Caco-2 (cell line): ENCODE data around the gene ARHGEF12. TPM values are rescaled to one million over a fixed set of nuclear protein-coding genes. Genes with fewer than 3 reads are reported as not detected.
A peak's percentile ranks its signal among the peaks of the same experiment; 100 is the strongest.

Source experiments
- Bru-seq: library from RNA; stranded (reverse); fragments of 400-500 nt; gene quantifications from one replicate; lab custom pipeline; 2021; lab: Mats Ljungman, UMichigan
- BruChase-seq, 2 experiments: library from RNA; stranded (reverse); fragments of 400-500 nt; gene quantifications; one replicate each; lab custom pipeline; 2021; lab: Mats Ljungman, UMichigan
- BruUV-seq: library from RNA; stranded (reverse); fragments of 400-500 nt; replicated peaks from 2 replicates; lab custom pipeline; 2021; lab: Mats Ljungman, UMichigan
- CTCF ChIA-PET: fragments of 300-600 bp; sonication (Branson Sonifier 250); formaldehyde crosslinking; loops from one replicate; lab custom pipeline; 2022; ENCODE audit warnings: antibody characterized with exemption; lab: Charles Lee
- POLR2A ChIA-PET: fragments of 300-600 bp; sonication (Branson Sonifier 250); formaldehyde crosslinking; loops from one replicate; lab custom pipeline; 2022; ENCODE audit warnings: antibody characterized with exemption; lab: Charles Lee
- DNase-seq, 2 experiments: peaks; one replicate each; pipeline versions ENCODE4 v3.0.0 to v3.0.0-alpha.2; 2020 to 2022
- H3K27me3 ChIP-seq: replicated peaks from 2 replicates; pipeline ENCODE4 v1.6.0; 2011; ENCODE audit warnings: low read length; ENCODE audit not compliant: control insufficient read depth, insufficient read depth
- H3K36me3 ChIP-seq: 2 replicates; pipeline ENCODE4 v1.5.1; 2011; ENCODE audit warnings: low read length; ENCODE audit not compliant: control insufficient read depth, insufficient read depth
- H3K4me1 ChIP-seq: fragments of 250-450 bp; sonication (Bioruptor Pico); 2 replicates; pipeline ENCODE4 v1.5.1; 2020; ENCODE audit warnings: mild to moderate bottlenecking
- H3K4me3 ChIP-seq: 2 replicates; pipeline ENCODE4 v1.5.1; 2011; ENCODE audit warnings: low read depth, mild to moderate bottlenecking, control low read depth, low read length
- H3K9me3 ChIP-seq: fragments of 250-450 bp; sonication (Bioruptor Pico); 2 replicates; pipeline ENCODE4 v1.5.1; 2020; ENCODE audit warnings: mild to moderate bottlenecking, moderate library complexity
- H3K27ac Mint-ChIP-seq: one replicate; pipeline ENCODE4 v1.8.0; 2022; ENCODE audit warnings: mixed read lengths; ENCODE audit not compliant: unreplicated experiment
- H3K27me3 Mint-ChIP-seq: one replicate; pipeline ENCODE4 v1.8.0; 2022; ENCODE audit warnings: mixed read lengths; ENCODE audit not compliant: insufficient read depth, unreplicated experiment
- H3K36me3 Mint-ChIP-seq: one replicate; pipeline ENCODE4 v1.8.0; 2022; ENCODE audit warnings: mild to moderate bottlenecking, mixed read lengths; ENCODE audit not compliant: insufficient read depth, unreplicated experiment
- H3K4me1 Mint-ChIP-seq: one replicate; pipeline ENCODE4 v1.8.0; 2022; ENCODE audit warnings: low read depth, mixed read lengths; ENCODE audit not compliant: unreplicated experiment
- H3K4me3 Mint-ChIP-seq: one replicate; pipeline ENCODE4 v1.8.0; 2022; ENCODE audit warnings: mild to moderate bottlenecking, moderate library complexity, mixed read lengths; ENCODE audit not compliant: unreplicated experiment
- H3K9me3 Mint-ChIP-seq: one replicate; pipeline ENCODE4 v1.8.0; 2022; ENCODE audit warnings: mixed read lengths; ENCODE audit not compliant: unreplicated experiment
- intact Hi-C: fragments of 100-400 bp; cut with micrococcal nuclease; formaldehyde crosslinking; loops from one replicate; pipeline ENCODE4 v1.10.0; 2022; ENCODE audit not compliant: unreplicated experiment
- long read RNA-seq: library from polyadenylated mRNA; stranded (forward); transcript quantifications from one replicate; pipeline ENCODE4 v2.0.0, GENCODE V29; 2022
- total RNA-seq: library from RNA; stranded (reverse); gene quantifications from 2 replicates; pipeline ENCODE4 v1.2.3, GENCODE V29; 2022
- TF ChIP-seq, protein P1 (sequence below), 2 experiments: fragments of 200-600 bp in 1 of 2; IDR thresholded peaks; 1 replicate in 1 of 2; 2 replicates in 1 of 2; pipeline versions ENCODE4 v1.5.1 to v1.8.0; 2011 to 2022; ENCODE audit warnings: antibody characterized with exemption in 1 of 2, control low read depth in 1 of 2, inconsistent platforms in 1 of 2, low read depth in 1 of 2, low read length in 1 of 2, mild to moderate bottlenecking in 1 of 2, moderate library complexity in 1 of 2; ENCODE audit not compliant: insufficient read depth in 1 of 2, severe bottlenecking in 1 of 2, unreplicated experiment in 1 of 2

ARHGEF12 gene, protein sequence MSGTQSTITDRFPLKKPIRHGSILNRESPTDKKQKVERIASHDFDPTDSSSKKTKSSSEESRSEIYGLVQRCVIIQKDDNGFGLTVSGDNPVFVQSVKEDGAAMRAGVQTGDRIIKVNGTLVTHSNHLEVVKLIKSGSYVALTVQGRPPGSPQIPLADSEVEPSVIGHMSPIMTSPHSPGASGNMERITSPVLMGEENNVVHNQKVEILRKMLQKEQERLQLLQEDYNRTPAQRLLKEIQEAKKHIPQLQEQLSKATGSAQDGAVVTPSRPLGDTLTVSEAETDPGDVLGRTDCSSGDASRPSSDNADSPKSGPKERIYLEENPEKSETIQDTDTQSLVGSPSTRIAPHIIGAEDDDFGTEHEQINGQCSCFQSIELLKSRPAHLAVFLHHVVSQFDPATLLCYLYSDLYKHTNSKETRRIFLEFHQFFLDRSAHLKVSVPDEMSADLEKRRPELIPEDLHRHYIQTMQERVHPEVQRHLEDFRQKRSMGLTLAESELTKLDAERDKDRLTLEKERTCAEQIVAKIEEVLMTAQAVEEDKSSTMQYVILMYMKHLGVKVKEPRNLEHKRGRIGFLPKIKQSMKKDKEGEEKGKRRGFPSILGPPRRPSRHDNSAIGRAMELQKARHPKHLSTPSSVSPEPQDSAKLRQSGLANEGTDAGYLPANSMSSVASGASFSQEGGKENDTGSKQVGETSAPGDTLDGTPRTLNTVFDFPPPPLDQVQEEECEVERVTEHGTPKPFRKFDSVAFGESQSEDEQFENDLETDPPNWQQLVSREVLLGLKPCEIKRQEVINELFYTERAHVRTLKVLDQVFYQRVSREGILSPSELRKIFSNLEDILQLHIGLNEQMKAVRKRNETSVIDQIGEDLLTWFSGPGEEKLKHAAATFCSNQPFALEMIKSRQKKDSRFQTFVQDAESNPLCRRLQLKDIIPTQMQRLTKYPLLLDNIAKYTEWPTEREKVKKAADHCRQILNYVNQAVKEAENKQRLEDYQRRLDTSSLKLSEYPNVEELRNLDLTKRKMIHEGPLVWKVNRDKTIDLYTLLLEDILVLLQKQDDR (N-terminal part only)
- 89.2 and 89.3 TPM in 2 replicates for total RNA-seq
- Bru-seq, nascent RNA: percentile 93 among the genes with signal in this experiment
- BruChase-seq, experiment 1, labeled RNA remaining after a 2-hour chase: percentile 93 among the genes with signal in this experiment
- BruChase-seq, experiment 2, labeled RNA remaining after a 6-hour chase: percentile 94 among the genes with signal in this experiment
- long read RNA-seq, partial matches to known transcripts: 4 of 16 reads
- long read RNA-seq, other reads (novel, unspliced or antisense): 12 of 16 reads

DNA sequence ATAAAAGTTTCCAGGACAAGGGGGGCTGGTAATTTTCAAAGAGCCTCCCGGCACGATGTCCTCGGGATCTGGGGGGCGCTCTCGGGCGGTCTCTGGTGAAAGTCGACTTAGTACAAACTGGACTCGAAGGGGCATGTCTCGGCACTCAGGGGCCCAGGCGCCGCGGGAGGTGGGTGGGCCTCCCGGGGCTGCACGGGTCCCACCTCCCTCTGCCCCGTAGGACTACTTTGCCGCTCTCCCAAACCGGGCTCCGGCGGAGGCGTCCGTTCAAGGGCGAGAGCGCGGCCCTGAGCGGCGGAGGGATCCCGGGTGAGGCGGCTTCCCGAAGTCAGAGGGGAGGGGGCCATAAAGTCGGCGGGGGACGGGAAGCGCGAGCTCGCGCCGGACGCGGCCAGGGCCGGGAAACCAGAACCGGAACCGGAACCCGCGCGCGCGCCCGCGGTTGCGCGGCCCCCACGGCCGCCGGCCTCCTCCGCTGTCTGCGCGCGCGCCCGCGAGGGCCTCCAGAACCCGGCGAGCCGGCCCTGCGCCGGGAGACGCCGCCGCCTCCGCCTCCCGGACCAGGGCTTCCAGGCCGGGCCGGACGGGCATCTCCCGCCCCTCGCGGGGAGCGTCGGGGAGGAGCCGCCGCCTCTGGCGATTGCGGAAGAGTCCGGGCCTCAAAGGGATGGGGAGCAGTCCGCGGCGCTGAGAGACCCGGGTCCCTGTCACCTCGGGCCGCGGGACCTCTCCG is at the start of gene ARHGEF12:
Gene ARHGEF12, plus strand, starts transcription at position 506 of the 733 bp plus-strand sequence. CDS start 831 bp downstream, outside the sequence.
- Histone ChIP-seq H3K4me3 (peak within 1 kb of the TSS; percentile 89), H3K36me3 (no peaks in the 10 kb centered on the region), H3K4me1 (peaks cover 30% of the 10 kb centered on the region), H3K9me3 (no peaks in the 10 kb centered on the region), H3K27me3 (no peaks in the 10 kb centered on the region)
- Mint-ChIP-seq H3K27me3 (no peaks in the 10 kb centered on the region), H3K4me3 (peak within 1 kb of the TSS; percentile 98), H3K4me1 (peaks cover 36% of the 10 kb centered on the region), H3K9me3 (no peaks in the 10 kb centered on the region), H3K36me3 (peaks cover 9% of the 10 kb centered on the region), H3K27ac (peak within 1 kb of the TSS; percentile 85)
- POLR2A ChIA-PET: no interaction called here
- TF ChIP-seq, protein P1, sequence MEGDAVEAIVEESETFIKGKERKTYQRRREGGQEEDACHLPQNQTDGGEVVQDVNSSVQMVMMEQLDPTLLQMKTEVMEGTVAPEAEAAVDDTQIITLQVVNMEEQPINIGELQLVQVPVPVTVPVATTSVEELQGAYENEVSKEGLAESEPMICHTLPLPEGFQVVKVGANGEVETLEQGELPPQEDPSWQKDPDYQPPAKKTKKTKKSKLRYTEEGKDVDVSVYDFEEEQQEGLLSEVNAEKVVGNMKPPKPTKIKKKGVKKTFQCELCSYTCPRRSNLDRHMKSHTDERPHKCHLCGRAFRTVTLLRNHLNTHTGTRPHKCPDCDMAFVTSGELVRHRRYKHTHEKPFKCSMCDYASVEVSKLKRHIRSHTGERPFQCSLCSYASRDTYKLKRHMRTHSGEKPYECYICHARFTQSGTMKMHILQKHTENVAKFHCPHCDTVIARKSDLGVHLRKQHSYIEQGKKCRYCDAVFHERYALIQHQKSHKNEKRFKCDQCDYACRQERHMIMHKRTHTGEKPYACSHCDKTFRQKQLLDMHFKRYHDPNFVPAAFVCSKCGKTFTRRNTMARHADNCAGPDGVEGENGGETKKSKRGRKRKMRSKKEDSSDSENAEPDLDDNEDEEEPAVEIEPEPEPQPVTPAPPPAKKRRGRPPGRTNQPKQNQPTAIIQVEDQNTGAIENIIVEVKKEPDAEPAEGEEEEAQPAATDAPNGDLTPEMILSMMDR (IDR thresholded peaks at IDR 0.05; ENCODE audit: insufficient read depth in 1 of 2, low read depth in 1 of 2, low read length in 1 of 2, severe bottlenecking in 1 of 2, unreplicated experiment in 1 of 2): peak; percentile 31 to 75
- intact Hi-C loops: loop anchor here (1.0 to 5.0 kb wide), 7 partner anchors 9 to 616 kb away; no protein-coding TSS in a partner anchor
- CTCF ChIA-PET: interaction anchor here (0.6 to 1.6 kb wide), 9 partner anchors 9 to 152 kb away, joined by 3 to 5 read pairs (median 3); partner anchors contain the start of gene TLCD5
- BruUV-seq: no TSS peak
- peak; percentile 99 for DNase-seq

DNA sequence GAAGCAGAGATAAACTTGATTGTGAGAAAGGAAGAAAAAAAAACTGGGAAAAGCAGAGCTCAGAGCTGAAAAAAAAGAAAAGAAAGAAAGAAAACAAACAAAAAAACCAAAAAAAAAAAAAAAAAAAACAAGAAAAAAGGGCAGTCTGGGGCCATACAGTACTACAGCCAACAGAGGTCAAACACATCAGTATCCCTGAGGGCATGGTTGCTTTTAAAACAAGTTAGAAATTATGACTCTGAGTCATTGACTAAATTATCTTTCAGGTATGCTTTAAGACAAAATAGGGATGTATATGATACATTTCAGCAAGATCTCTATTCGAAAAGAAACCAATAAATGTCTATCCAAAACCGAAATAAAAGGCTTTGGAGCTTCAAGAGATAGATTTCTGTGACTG is 48.2 kb upstream of the ARHGEF12 start:
- no peaks in the 10 kb centered on the region for H3K4me1 ChIP-seq
- H3K36me3 ChIP-seq: no peaks in the 10 kb centered on the region
- CTCF ChIA-PET: interaction anchor here (2.3 kb wide), 1 partner anchor 15 kb away, joined by 7 read pairs; no protein-coding TSS in a partner anchor
- Mint-ChIP-seq H3K27ac (no peak overlapping the region), H3K4me1 (no peaks in the 10 kb centered on the region), H3K36me3 (no peaks in the 10 kb centered on the region), H3K27me3 (peaks cover 11% of the 10 kb centered on the region), H3K9me3 (no peaks in the 10 kb centered on the region), H3K4me3 (no peak overlapping the region)
- no peak overlapping the region for H3K4me3 ChIP-seq
- DNase-seq: no peak
- POLR2A ChIA-PET: no interaction called here
- no TSS peak for BruUV-seq
- H3K9me3 ChIP-seq: no peaks in the 10 kb centered on the region
- intact Hi-C loops: no loop called here
- TF ChIP-seq, protein P1 (IDR thresholded peaks at IDR 0.05; ENCODE audit: insufficient read depth in 1 of 2, low read depth in 1 of 2, low read length in 1 of 2, severe bottlenecking in 1 of 2, unreplicated experiment in 1 of 2): no peak
- peaks cover 2% of the 10 kb centered on the region; the same call in 1 of the 2 replicates for H3K27me3 ChIP-seq
